Kasumi-1 (cell line): Measurements from ENCODE around the gene FASN.

Experiments
- DNase-seq, 2 experiments: peaks; one replicate each; lab custom pipeline; 2025; lab: John Stamatoyannopoulos, UW

FASN gene

DNA sequence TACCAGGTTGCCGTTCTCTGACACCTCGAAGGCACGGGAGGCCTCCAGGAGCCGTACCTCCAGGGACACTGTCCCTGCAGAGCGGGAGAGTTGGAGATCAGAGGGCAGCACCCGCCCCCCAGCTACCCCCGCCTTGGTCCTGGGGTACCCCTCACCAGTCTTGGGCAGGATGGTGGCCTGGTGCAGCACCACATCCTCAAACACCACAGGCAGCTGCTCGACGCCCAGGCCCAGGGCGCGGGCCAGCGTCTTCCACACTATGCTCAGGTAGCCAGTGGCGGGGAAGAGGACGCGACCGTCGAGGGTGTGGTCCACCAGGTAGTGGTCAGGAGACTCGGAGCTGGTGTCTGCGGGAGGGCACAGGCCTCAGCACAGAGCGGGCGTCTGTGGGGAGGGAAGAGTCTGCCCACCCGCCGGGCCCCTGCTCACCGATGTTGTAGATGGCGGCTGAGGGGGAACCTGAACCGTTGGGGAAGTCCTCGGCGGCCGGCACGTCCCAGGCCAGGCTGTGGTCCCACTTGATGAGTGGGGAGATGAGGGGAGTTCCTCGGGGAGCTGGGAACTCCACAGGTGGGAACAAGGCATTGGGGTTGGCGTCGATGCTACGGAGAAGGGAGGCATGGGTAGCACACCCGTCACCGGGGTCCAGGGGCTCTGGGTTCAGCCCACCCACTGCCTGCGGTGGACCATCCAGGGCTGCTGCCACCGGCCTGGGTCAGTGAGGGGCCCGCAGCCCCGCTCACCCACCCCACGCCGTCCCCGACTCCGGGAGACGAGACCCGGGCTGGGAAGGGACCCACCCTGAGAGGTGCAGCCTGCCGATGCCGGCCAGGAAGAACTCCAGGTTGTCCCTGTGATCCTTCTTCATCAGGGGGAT, 9.8 kb downstream of the FASN start:
- DNase-seq: no peak

DNA sequence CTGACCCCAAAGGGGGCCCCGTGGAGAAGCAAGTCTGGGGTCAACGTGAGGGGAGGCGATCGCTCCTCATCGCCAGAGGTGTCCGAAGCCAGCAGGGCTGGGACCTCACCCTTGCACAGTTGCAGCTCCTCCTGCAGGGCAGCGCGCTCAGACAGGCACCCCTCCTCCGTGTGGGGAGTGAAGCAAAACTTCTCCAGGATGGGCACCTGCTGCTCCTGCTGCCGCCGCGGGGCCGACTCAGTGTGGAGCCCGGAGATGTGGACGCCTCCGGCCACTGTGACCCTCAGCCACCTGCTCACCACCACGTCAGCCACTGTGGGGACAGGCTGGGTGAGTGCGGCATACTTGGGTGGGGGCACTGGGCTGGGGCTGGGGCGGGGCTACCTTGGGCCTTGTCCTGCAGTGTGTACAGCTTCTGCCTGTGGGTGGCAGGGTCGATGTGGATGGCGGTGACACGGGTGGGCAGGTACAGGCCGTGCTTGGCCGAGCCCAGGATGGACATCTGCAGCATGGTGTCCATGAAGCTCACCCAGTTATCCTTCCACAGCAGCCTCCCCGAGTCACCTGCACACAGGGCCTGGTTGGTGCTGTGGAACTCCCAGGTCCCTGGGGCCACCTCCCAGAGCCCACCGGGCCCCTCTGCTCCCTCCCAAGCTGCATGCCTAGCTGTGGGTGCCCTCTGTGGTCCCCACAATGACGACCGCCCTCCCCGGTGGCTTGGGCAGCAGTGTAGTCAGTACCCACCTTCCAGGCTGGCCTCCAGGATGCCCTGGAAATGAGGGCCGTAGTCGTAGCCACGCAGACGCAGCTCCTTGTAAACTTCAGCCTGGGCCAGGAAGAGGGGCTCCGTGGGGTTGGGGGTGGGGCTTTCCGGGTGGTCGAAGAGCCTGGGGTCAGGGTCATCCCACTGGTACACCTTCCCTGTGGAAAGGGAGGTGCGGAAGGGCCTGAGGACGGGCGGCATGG, 10.8 kb downstream of the FASN start:
- no peak for DNase-seq

DNA sequence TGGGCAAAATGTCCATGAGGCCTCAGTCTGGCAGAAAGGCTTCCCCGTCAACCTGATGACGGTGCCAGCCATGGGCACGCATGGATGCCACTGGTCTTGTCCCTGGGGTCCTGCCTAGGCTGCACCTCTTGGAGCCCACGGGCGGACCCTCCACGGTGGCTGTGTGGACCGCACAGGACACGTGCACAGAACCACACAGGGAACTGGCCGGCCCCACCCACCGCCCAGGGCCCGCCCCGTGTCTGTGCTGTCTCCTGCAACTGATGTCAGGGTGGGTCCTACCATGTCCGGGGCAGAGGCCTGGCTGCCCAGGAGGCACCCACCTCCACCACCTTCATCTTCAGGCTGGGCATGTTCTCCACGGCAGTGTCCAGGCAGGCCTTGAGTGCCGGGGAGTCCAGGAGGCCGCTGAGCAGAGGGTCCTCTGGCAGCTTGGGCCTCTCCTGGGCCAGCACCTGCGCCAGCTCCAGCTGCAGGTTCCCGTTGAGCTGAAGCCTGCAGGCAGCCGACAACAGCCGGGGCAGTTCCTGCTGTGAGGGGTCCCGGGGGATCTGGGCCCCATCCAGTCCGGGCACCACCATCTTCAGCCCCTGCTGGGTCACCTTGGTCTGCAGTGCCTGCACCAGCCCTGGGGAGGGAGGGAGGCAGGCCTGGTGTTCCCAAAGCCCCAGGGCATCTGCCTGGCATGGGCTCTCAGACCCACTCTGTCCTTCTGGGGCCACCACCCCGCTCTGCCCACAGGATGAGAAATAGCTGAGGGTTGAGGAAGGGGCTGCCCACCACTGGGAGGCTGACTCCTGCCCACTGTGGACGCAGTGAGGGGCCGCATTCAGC, 11.9 kb downstream of the FASN start:
- DNase-seq: no peak

DNA sequence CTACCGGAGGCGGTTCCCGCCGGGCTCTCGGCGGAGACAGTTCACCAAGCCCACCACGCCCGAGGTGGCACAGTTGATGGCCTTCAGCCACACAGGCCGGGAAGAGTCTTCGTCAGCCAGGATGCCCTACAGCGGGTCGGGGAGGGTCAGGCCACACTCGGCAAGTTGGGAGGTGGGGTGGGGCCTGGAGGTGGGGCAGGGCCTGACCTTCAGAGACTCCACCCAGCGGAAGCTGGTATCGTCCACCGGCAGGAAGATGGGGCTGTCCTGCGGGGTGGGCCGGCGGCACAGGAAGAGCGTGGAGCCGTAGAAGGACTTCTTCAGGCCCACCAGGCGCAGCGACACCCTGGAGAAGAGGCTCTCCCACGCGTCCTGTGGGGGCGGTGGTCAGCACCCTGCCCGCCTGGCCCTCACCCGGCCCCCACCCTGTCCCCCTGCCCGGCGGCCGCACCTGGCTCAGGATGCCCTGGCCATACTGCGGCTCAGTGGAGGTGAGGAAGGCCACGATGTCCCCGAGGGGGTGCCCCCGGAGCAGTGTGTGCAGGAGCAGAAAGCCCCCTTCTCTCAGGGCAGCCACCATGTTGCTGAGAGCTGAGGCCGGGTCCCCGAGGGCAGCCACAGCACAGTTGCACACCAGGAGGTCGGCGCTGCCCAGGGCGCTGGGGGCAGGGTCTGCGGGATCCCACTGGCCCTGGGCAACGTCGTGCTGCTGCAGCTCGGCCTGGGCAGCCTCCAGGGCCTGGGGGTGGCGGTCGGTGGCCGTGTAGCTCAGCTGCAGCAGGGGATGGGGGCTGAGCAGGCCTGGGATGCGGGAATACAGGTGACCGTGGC, 12.8 kb downstream of the FASN start:
- DNase-seq: no peak

DNA sequence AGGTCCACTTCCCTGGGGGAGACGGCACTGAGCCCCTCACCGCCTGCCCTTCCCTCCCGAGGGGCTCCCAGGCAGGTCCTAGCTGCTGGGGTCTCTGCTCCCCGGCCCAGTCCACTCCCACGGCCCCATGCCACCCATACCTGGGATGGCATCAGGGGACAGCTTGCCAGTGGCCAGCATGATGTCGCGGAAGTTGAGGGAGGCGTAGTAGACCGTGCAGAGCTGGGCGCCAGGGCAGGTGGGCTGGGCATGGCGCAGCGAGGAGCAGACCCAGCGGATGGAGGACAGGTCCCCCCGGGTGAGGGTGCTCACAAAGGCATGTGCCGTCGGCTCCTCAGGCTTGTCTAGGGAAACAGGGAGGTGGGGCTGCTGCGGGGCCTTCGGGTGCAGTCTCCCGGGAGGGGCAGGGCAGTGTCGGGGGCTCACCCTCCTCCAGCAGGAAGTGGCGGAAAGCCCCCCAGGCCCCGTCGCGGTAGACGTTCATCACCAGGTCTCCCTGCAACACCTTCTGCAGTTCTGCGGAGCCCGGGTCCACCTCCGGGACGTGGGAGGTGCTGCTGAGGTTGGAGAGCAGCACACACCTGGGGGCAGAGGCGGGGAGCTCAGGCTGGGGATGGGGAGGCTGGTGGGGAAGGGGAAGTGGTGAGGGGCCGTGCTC, 13.5 kb downstream of the FASN start:
- DNase-seq: no peak

DNA sequence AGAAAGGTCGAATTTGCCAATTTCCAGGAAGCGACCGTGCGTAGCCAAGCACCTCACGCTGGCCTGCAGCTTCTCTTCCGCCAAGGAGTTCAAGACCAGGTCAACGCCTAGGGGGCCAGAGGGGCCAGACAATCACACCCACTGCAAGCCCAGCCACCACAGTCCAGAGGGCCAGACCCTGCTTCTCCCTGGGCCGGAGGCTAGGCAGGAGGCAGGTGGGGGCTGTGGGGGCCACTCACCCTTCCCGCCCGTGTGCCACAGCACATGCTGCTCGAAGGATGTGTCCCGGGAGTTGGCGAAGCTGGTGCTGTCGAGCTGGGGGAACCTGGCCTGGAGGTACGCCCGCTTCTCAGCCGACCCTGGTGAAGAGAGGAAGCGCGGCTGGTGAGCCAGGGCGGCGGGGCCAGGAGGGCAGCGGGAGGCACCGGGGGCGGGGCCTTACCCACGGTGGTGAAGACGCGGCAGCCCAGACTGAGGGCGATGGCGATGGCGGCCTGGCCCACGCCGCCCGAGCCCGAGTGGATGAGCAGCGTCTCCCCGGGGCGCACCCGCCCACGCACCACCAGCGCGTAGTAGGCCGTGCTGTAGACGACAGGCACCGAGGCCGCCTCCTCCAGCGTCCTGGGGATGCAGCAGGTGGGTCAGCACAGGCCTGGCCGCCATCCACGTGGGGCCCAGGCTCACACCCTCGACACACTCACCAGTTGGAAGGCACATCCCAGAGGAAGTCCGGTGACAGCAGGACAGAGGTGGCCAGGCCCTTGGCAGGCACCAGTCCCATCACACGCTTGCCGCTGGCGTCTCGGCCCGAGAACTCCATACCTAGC, 14.3 kb downstream of the FASN start:
- DNase-seq: no peak

DNA sequence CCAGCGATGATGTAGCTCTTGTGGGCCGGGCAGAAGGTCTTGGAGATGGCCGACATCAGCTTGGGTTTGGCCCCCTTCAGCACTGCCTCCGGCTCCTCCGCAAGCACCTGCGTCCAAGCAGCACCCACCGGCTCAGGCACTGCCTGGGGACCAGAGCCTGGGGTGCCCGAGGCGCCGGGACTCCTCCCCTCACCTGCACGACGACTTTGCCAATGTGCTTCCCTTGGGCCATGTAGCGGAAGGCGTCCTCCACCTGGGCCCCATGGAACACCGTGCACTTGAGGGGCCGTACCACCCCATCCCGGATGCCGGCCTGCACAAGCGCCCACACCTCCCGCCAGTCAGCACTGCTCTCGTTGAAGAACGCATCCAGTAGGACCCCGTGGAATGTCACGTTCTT, 15.0 kb downstream of the FASN start:
- DNase-seq: no peak

DNA sequence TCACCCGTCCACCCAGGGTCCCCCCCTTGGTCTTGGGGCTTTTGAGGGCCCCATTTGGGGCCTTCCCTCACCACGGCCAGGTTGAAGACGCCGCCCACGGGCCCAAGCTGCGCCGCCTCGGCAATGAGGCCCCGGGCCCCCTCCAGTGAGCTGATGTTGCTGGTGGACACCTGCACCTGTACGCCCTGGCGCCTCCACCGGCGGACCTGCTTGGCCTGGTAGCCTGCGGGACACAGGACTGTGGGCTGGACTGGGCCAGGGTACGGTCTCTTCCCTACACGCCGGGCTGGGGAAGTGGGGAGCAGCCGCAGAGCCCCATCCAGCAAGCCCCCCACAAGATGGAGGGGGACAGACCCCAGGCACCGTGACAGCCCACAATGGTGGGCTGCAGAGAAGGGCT, 15.6 kb downstream of the FASN start:
- DNase-seq: no peak

DNA sequence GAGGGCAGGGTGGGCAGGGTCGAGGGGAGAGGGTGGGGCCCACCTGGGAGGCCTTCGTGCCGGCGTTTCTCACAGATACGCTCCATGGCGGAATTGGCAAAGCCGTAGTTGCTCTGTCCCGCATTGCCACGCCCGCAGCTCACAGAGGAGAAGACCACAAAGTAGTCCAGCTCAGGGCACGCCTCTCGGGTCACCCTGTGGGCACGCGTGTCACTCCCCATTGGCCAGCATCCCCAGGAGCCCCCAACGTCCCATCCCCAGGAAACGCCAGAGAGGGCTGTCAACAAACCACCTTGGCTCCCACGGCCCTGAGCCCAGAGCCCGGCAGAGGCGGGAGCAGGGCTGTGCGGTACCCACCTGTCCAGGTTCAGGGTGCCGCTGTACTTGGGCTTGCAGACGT, 16.1 kb downstream of the FASN start:
- no peak for DNase-seq

DNA sequence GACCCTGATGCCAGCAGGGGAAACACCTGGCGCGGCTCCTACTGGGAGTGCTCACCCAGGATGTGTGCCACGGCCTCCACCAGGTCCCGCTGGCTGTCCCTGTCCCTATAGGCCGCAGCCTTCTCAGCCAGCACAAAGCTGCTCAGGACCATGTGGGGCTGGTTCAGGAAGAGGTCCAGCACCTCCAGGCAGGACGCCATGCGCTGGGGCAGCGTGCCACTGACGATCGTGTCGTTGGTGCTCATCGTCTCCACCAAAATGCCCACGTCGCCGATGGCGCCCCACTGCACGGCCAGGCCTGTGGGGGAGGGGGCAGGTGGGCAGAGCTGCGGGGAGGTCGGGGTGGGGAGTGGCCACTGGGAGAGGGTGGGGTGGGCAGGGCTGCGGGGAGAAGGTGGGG, 16.5 kb downstream of the FASN start:
- DNase-seq: no peak

DNA sequence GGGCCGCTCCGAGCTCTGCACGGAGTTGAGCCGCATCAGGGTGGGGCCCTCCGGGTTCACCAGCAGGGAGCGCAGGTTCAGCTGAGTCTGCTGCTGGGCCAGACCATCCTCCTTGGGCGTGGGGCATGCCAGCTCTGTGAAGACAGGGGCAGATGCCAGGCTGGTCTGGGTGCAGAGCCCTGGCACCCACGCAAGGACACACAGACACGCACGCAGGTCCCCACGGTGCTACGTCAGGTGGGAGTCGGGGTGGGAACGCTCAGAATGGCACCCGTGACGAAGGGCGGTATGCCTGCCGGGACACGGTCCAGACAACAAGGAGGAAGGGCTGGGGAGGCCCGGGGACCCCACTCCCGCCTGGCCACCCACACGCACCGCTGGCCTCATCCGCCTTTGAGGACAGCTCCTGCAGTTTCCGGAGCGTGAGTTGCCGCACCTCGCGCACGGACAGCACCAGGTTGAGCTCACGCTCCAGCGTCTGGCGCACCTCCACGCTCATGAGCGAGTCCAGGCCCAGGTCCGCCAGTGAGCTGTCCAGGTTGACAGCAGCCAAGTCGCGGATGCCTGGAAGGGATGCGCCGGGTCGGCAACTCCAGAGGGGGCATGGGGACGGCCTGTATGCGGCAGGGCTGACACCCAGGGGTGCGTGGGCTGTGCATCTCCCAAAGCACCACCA, 17.1 kb downstream of the FASN start:
- DNase-seq: no peak

DNA sequence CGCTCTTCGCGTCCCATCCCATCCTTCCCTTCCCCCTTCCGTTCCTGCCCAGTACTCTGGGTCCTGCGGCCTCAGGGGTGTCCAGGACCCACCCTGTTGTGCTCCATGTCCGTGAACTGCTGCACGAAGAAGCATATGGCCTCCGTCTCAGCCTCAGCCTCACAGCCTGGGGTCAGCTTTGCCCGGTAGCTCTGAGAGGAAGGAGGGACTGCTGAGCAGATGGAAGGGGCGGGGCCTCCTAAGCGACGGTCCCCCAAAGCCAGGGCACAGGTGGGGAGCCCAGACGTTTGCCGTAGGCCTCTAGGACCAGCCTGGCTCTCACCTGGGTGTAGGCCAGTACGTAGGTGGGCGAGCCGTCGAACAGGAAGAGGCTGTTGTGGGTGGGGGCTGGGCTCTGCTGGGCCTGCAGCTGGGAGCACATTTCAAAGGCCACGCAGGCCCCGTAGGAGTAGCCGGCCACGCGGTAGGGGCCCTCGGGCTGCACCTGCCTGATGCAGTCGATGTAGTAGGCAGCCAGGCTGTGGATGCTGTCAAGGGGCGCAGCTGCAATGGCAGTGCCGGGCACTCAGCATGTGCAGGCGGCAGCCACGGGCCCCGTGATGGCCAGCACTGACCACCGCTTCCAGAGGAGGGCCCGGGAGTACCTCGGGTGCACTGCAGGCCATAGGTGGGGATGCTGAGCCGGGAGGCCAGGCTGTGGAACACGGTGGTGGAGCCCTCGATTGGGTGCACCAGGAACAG, 17.8 kb downstream of the FASN start:
- DNase-seq: no peak

DNA sequence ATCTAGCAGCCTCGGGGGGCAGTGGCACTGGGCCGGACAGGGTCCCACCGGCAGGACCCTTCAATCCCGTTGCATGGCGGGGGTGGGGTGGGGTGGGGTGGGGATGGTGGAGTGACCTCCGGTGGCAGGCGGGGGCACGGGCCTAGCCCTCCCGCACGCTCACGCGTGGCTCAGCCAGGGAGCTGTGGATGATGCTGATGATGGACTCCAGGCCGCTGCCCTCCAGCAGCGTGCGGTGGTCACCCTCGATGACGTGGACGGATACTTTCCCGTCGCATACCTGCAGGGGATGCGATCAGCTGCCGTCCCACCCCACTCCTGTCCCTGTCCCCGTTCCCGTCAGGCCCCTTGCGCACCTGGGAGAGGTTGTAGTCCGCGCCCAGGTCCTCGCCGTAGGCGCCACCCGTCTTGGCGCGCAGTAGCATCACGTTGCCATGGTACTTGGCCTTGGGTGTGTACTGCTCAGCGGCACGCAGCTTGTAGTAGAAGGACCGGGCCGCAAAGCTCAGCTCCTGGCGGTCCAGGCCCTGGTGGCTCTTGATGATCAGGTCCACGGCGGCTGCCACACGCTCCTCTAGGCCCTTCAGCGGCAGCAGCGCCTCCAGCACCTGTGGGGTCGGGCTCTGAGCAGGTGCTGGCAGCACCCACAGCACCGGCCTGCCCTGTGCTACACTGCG, 18.9 kb downstream of the FASN start:
- no peak for DNase-seq

DNA sequence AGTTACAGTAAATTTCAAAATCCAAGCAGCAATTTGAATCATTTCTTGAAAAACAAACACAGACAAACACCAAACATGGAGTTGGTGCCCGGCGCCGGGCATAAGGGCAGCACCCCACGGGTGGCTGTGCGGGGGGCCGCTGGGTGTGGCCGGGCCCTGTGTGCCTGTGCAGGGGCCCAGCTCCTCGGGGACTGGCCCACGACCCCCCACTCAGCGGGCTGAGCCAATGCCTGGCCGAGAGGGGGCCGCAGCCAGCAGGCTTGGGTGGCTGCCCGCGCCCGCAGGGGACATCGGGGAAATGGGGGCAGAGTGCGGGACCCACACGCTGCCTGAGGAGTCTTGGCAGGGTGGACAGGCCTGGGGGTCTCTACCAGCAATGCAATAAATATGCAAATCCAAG, 19.6 kb downstream of the FASN start:
- DNase-seq: no peak

DNA sequence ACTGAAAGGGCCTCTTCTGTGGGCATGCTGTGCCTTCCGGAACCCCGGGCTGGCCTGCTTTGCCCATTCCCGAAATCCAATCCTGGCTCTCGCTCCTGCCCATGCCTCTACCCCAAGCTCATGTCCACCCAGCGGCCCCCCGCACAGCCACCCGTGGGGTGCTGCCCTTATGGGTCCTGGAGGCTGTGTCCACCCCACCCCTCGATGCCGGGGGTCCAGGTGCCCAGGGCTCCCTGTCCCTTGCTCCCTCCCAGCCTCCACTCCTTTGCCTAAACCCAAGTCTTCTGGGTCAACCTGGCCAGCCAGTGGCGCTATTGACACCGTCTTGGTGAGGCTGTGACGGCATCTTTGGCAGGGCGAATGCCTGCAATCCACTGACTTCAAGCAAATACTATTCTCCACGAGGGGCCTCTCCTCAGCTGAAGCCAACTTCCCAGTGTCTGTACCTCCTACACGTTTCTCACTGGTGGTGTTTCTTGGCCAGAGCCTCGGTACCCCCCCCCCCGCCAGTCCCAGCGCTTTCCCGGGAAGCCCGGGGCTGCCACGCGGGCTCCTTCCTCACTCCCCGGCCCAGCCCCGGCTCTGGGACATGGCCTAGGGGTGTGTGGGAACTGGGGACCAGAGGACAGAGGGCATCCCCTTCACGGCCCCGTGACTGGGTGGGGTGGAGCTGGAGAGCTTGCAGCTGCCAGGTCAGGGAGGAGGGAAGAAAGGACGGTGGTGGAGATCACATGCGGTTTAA, 20.2 kb downstream of the FASN start:
- DNase-seq: no peak

DNA sequence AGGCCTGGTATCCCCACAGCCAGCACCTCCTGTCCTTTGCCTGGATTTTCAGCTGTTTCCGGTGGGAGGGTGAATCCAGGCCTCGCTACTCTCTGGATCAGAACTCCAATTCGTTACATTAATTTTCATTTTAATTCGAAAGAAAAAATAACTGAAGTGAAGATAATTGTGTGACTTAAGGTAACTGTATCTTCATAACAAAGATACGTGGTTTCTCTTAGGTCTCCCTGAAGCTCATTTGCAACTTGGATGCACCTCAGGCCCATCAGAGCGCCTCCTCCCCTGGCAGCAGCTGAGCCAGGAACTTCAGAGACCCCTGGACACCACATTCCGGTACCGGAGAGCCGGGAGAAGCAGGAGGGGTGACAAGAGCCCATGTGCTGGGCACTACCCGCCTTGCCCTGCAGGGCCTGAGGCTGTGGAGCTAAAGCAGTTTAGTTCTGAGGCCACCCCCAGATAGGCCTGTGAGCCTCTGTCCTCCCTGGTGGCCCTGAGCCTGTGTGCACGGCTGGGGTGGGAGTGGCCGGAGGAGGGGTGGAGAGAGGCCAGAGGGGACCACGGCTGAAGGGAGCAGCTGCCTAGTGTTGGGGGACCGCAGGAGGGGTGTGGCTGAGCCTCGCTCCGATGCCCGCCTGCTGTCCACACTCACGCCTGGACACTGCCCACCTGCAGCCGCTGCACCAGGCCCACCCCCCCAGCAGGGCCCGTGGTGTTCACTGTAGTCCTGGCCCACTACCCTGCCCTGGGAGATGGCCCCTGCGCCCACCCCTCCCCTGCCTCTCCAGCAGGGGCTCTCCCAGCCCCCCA, 21.0 kb downstream of the FASN start:
- no peak for DNase-seq
